Measurements from ENCODE around the gene RGL4. TPM values are rescaled to one million over a fixed set of nuclear protein-coding genes. Genes with fewer than 3 reads are reported as not detected.
A peak's percentile ranks its signal among the peaks of the same experiment; 100 is the strongest.

The RGL4 gene
- total and polyA plus RNA-seq, 2 of the 13 experiments (the other 11 are each of a cell fraction or from before 2014, with no cell fraction given), result not detected

DNA sequence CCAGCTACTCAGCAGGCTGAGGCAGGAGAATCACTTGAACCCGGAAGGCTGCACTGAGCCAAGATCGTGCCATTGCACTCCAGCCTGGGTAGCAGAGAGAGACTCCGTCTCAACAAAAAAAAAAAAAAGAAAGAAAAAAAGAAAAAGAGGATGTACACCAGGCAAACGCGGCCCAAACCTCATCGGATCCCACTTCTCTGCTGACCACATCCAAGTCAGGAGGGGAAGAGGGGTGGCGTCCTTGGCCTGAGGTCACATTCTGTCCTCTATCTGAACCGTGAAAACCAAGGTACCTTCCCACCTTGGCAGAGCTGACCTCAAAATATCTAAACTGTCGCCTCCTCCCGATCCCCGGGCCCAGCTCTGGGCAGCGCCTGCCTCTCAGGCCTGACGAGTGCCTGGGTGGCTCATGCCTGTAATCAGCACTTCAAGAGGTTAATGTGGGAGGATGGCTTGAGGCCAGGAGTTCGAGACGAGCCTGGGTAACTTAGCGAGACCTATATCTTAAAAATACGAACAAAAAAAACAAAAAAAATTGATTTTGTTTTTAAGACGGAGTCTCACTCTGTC lies 25.1 kb downstream of the RGL4 start:
- FAIRE-seq (no peak), ATAC-seq (no peak), DNase-seq (ENCODE audit: low spot score) (no peak)
- ChIA-PET POLR2A (interaction anchor here (1.6 kb wide), 1 partner anchor 142 kb away, joined by 5 read pairs; the partner anchor contains the start of gene SLC2A11), CTCF (ENCODE audit: low intra/inter-chr PET ratio, low total read pairs) (no interaction called here)
- intact Hi-C loops (cut with micrococcal nuclease; ENCODE audit: unreplicated experiment), result no loop called here
- BruUV-seq (replicated peaks), result no TSS peak
- H3K4me2 ChIP-seq (ENCODE audit: low read depth, low read length), result peak overlapping the region; percentile 83
- no peaks in the 10 kb centered on the region for H3K27me3 ChIP-seq (ENCODE audit: control insufficient read depth in 1 of 2, insufficient read depth in 2 of 2, low read length in 2 of 2)
- H3K9ac ChIP-seq (ENCODE audit: insufficient read depth, low read depth, low read length), result peak overlapping the region; percentile 75
- in situ Hi-C loops (cut with HindIII; ENCODE audit: extremely low pct_ligation_motif_present, low pct_unique_long_range_greater_than_20kb), result no loop called here
- H3K4me1 ChIP-seq (ENCODE audit: insufficient read depth, low read length), result peaks cover 24% of the 10 kb centered on the region
- H3K27ac ChIP-seq (ENCODE audit: extremely low read length, insufficient read depth, low read length), result no peak overlapping the region
- peak overlapping the region; percentile 24 to 94 (median 86); a peak in 5 of 6 replicates for H3K4me3 ChIP-seq (replicated peaks in 1 of 3; ENCODE audit: insufficient read depth in 1 of 3, low read depth in 2 of 3, low read length in 3 of 3)
- no peaks in the 10 kb centered on the region for H3K9me3 ChIP-seq (ENCODE audit: low read length)
- H2AFZ ChIP-seq (ENCODE audit: low read length), result no peak overlapping the region
- WGBS (ENCODE audit: low lambda C conversion rate), result 81% methylated on average over 18 of the region's 18 CpGs
- TF ChIP-seq, protein P1, sequence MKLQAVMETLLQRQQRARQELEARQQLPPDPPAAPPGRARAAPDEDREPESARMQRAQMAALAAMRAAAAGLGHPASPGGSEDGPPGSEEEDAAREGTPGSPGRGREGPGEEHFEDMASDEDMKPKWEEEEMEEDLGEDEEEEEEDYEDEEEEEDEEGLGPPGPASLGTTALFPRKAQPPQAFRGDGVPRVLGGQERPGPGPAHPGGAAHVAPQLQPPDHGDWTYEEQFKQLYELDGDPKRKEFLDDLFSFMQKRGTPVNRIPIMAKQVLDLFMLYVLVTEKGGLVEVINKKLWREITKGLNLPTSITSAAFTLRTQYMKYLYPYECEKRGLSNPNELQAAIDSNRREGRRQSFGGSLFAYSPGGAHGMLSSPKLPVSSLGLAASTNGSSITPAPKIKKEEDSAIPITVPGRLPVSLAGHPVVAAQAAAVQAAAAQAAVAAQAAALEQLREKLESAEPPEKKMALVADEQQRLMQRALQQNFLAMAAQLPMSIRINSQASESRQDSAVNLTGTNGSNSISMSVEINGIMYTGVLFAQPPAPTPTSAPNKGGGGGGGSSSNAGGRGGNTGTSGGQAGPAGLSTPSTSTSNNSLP (IDR thresholded peaks at IDR 0.05; ENCODE audit: low read depth, low read length), result no peak
- no peak for TF ChIP-seq ZNF839 (CRISPR knock-in tag; IDR thresholded peaks at IDR 0.05; ENCODE audit: borderline replicate concordance)
- TF ChIP-seq, protein P2, sequence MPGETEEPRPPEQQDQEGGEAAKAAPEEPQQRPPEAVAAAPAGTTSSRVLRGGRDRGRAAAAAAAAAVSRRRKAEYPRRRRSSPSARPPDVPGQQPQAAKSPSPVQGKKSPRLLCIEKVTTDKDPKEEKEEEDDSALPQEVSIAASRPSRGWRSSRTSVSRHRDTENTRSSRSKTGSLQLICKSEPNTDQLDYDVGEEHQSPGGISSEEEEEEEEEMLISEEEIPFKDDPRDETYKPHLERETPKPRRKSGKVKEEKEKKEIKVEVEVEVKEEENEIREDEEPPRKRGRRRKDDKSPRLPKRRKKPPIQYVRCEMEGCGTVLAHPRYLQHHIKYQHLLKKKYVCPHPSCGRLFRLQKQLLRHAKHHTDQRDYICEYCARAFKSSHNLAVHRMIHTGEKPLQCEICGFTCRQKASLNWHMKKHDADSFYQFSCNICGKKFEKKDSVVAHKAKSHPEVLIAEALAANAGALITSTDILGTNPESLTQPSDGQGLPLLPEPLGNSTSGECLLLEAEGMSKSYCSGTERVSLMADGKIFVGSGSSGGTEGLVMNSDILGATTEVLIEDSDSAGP (CRISPR knock-in tag; IDR thresholded peaks at IDR 0.05; ENCODE audit: borderline replicate concordance), result no peak
- TF ChIP-seq TSC22D2 (CRISPR knock-in tag; IDR thresholded peaks at IDR 0.05; ENCODE audit: borderline replicate concordance), result no peak
- TF ChIP-seq ZBTB38 (CRISPR knock-in tag; IDR thresholded peaks at IDR 0.05), result 0 out of 2 replicates have a peak, but pooled peaks have one; percentile 16
- 0 out of 2 replicates have a peak, but pooled peaks have one; percentile 18 for TF ChIP-seq FOXO1 (CRISPR knock-in tag; IDR thresholded peaks at IDR 0.05)
- H3K36me3 ChIP-seq (replicated peaks in 1 of 2; ENCODE audit: control insufficient read depth in 1 of 2, insufficient read depth in 2 of 2, low read length in 2 of 2), result peaks cover 2 to 24% of the 10 kb centered on the region in 2 experiments; a peak in 4 of 5 replicates
- H4K20me1 ChIP-seq (ENCODE audit: insufficient read depth, low read length), result no peaks in the 10 kb centered on the region
- H3K79me2 ChIP-seq (ENCODE audit: insufficient read depth, low read length), result peaks cover 6% of the 10 kb centered on the region
